GM21825 (cell line): Measurements from ENCODE around the gene PLCH1.
A peak's percentile ranks its signal among the peaks of the same experiment; 100 is the strongest.

Experiments used
- ATAC-seq: cut with Tn5 transposase; IDR thresholded peaks from one replicate; pipeline ENCODE4 v1.9.1; 2021; ENCODE audit warnings: mild to moderate bottlenecking, moderate library complexity; ENCODE audit not compliant: unreplicated experiment

PLCH1 gene

GRCh38 chr3:155497930-155498647 is 246.8 kb downstream of the PLCH1 start:
- ATAC-seq, result no peak

- ATAC-seq, result no peak
These were observed 248.7 kb downstream of the PLCH1 start for GRCh38 chr3:155496206-155496605.

- ATAC-seq, result peak; percentile 85
These were observed 249.5 kb downstream of the PLCH1 start for GRCh38 chr3:155495387-155495786.

GRCh38 chr3:155494332-155494731 is 250.5 kb downstream of the PLCH1 start:
- ATAC-seq, result no peak

GRCh38 chr3:155492841-155493240 is 252.0 kb downstream of the PLCH1 start:
- no peak for ATAC-seq

GRCh38 chr3:155491696-155492095 is 253.2 kb downstream of the PLCH1 start:
- no peak for ATAC-seq

GRCh38 chr3:155488671-155489070 is 256.2 kb downstream of the PLCH1 start:
- ATAC-seq, result no peak

- no peak for ATAC-seq
These were observed 259.0 kb downstream of the PLCH1 start for GRCh38 chr3:155485897-155486296.

- ATAC-seq, result no peak
These were observed 263.3 kb downstream of the PLCH1 start for GRCh38 chr3:155481591-155481990.

GRCh38 chr3:155481089-155481488 is 263.8 kb downstream of the PLCH1 start:
- no peak for ATAC-seq

GRCh38 chr3:155465664-155466063 is 279.2 kb downstream of the PLCH1 start:
- ATAC-seq, result no peak

GRCh38 chr3:155462672-155463071 is 282.2 kb downstream of the PLCH1 start:
- ATAC-seq, result no peak

- ATAC-seq, result no peak
These were observed 287.3 kb downstream of the PLCH1 start for GRCh38 chr3:155457591-155457990.

GRCh38 chr3:155455765-155456164 is 289.1 kb downstream of the PLCH1 start:
- ATAC-seq, result no peak

GRCh38 chr3:155453512-155453911 is 291.4 kb downstream of the PLCH1 start:
- ATAC-seq, result no peak

GRCh38 chr3:155449613-155450267 is 295.1 kb downstream of the PLCH1 start:
- no peak for ATAC-seq

GRCh38 chr3:155448531-155448930 is 296.3 kb downstream of the PLCH1 start:
- no peak for ATAC-seq

- ATAC-seq, result no peak
These were observed 298.5 kb downstream of the PLCH1 start for GRCh38 chr3:155446366-155446765.

- no peak for ATAC-seq
These were observed 300.1 kb downstream of the PLCH1 start for GRCh38 chr3:155444771-155445170.

GRCh38 chr3:155443815-155444214 is 301.1 kb downstream of the PLCH1 start:
- ATAC-seq, result no peak

GRCh38 chr3:155442072-155442471 is 302.8 kb downstream of the PLCH1 start:
- ATAC-seq, result no peak

GRCh38 chr3:155441506-155441905 is 303.4 kb downstream of the PLCH1 start:
- ATAC-seq, result no peak

- ATAC-seq, result no peak
These were observed 303.8 kb downstream of the PLCH1 start for GRCh38 chr3:155441026-155441425.
